Activated CD4-positive, alpha-beta T cell treated with anti-CD3 and anti-CD28 coated beads, Interleukin-2, Interleukin-6, amounts not matched to agents 100 ng/mL and 50 ng/mL, durations not matched to agents 16 hours and 8 hours (primary cell): ENCODE measurements around the gene SCYGR1.
"Not testable (repeated sequence)": the region's sequence is repeated elsewhere in the genome, so short reads cannot be mapped to it uniquely, and the experiment has no call there.

Experiments
- DNase-seq: peaks from one replicate; pipeline ENCODE4 v3.0.0-alpha.2; 2020

The SCYGR1 gene

DNA sequence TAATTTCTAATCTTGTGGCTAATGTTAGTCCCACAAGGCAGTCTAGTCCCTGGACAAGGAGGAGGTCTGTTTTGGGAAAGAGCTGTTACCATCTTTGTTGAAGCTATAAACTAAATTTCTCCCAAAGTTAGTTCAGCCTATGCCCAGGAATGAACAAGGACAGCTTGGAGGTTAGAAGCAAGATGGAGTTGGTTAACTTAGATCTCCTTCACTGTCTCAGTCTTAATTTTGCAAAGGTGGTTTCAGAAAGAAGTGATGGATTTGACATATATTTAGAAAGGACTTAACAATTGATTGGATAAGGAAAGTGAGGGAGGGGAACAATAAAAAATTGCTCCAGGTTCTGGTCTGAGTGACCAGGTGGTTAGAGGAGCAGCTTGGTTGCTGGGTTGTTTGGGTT is 14.6 kb upstream of the SCYGR1 start:
- DNase-seq, result no peak

GRCh38 chr2:227401550-227401949 is 13.8 kb upstream of the SCYGR1 start:
- DNase-seq, result no peak

GRCh38 chr2:227398684-227399670 is 11.2 kb upstream of the SCYGR1 start:
- DNase-seq, result no peak

GRCh38 chr2:227397562-227397961 is 9.8 kb upstream of the SCYGR1 start:
- no peak for DNase-seq

DNA sequence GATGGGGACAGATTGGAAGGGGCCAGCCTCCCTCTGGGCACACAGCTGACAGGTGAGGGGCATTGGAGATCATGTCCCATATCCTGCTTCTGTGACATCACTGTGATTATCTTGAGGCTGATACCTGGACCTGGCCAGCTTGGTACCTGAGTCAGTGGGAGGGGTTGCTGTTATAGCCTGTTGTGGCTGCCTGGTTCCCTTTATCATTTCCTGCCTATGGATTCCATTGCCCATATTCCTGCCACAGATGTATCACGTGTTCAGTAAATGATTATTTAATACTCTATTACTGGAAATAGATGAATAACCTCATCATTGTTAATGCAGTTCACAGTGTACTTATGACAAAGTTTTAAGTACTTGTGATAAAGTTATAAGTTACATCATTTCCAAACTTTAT is 7.8 kb upstream of the SCYGR1 start:
- DNase-seq, result no peak

GRCh38 chr2:227394401-227394800 is 6.7 kb upstream of the SCYGR1 start:
- DNase-seq, result no peak

GRCh38 chr2:227390468-227391256 is 2.9 kb upstream of the SCYGR1 start:
- DNase-seq, result no peak

DNA sequence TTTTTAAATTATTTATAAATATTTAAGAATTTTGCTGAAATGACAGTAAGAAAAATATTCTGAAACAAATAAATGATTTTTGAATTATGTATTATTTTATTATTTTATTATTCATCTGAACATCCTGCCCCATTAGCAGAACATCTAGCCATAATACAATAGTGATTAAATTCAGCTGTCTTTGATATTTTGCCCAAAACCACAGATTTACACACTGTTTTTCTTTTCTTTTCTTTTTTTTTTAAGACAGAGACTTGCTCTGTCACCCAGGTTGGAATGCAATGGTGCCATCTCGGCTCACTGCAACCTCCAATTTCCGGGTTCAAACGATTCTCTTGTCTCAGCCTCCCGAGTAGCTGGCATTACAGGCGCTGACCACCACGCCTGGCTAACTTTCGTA is 1.9 kb upstream of the SCYGR1 start:
- DNase-seq, result no peak

DNA sequence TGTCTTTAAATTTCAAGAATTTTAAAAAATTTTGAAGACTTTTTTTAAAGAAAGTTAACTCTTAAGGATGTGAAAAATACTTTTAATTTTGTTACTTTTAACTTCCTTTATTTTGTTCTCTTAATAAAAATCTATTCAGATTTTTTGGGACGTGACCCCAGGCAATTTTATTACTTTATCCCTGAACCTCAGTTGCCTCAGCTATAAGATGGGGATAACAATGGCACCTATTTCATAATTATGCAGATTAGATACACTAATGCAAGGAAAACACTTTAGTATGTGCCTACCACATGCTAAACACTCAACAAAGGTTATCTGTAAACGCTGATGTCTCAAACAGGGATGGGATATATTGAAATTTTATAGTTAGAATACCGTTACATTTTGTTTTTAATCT is 1.5 kb upstream of the SCYGR1 start:
- DNase-seq, result no peak

GRCh38 chr2:227388537-227389011 is 825 bp upstream of the SCYGR1 start:
- no peak for DNase-seq

DNA sequence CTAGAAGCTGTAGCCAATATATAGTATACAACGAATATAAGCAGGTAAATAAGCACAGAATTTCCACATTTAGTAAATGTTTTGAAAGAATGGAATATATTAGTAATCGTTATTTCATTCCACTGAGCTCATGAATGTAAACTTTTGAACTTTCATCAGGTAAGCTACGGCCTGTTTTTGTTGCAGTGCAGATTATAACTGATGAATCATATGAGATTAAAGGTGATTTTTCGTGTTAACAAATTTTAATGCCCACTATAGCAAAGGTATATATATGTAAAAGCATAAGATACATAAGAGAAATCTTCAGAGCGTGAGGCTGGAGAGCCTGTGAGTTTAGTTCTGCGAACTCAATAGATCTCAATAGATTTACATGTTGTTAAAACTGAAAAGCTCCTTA is 1.1 kb downstream of the SCYGR1 start:
- no peak for DNase-seq

DNA sequence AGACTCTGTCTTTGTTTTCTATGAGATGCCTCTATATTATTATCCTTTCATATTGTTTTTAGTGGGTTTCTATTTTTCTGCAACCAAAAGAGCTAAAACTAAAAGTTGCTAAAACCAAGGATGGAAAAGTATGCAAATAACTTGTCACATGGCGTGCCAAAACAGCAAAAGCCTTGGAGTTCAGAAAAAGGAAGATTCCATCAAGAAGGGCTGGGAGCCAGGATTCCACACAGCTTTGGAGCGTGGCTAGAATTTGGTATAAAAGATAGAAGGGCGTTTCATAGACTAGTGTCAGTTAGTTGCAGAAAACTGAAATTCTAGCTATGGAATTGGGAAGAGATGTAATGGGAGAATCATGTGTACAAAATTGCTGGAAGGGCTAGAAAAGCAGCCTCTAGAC is 4.1 kb downstream of the SCYGR1 start:
- no peak for DNase-seq

GRCh38 chr2:227382241-227382835 is 5.4 kb downstream of the SCYGR1 start:
- not testable (repeated sequence) for DNase-seq

DNA sequence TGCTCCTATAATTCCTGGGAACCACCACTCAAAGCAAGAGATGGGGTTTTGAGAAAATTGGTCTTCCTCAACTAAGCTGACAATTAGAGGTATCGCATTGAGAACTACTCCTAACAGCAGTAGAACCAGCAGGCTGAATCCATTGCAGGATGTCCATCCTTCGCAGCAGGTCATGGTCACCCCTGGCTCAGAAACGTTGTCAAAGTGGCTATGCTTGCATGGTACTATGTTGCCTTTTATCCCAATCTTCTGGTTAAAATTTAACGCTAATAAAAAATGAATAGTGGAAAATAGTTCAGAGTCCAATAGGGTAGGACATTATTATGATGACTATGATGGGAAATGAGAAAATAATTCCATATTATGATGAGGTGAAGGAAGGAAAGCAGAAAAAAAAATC is 8.7 kb downstream of the SCYGR1 start, which contains the start of gene TM4SF20:
Gene TM4SF20 (minus strand): TSS at position 212 of the 400 bp plus-strand sequence. CDS start 38 bp downstream, at position 174.
- no peak for DNase-seq

GRCh38 chr2:227378371-227378782 is 9.4 kb downstream of the SCYGR1 start:
- DNase-seq, result no peak

DNA sequence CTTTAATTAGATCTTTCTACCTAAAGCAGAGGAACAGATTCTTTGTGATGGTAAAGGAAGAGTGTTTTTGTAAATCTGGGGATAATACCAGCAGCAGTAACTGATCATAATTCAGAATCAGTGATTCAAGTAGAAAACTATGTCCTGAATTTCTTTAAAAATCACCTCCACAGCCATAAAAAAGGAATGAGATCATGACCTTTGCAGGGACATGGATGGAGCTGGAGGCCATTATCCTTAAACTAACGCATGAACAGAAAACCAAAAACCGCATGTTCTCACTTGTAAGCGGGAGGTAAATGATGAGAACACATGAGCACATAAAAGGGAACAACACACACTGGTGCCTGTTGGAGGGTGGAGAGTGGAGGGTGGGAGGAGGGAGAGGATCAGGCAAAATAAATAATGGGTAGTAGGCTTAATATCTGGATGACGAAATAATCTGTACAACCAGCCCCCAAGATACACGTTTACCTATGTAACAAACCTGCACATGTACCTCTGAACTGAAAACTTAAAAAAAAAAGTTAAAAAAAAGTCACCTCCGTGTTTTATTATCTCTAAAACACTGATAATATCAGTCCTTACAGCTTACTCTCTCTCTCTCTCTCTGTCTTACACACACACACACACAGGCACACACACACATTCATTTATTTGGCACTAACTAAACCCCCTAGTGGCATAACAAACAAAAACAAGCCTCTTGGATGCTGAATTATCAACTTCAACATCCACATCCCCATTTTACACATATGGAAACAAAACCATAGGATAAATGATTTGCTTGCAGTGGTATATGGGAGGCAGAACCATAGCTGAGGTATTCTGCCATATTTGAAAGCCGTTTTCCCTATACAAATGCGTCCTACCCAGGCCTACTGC is 10.0 kb downstream of the SCYGR1 start:
- DNase-seq, result no peak

GRCh38 chr2:227376656-227377396 is 10.9 kb downstream of the SCYGR1 start:
- DNase-seq, result no peak

GRCh38 chr2:227374158-227374557 is 13.6 kb downstream of the SCYGR1 start:
- DNase-seq, result peak; percentile 76

DNA sequence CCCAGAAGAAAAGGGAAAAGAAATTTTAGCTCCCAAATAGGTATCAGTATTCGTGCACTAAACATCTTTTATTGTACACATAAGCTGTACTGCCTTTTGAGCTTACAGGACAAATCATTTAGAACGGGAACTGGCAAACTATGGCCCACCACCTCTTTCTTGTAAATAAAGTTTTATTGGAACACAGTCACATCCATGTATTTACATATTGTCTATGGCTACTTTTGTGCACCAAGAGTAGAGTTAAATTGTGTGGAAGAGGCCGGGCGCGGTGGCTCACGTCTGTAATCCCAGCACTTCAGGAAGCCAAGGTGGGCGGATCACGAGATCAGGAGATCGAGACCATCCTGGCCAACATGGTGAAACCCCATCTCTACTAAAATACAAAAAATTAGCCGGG is 14.4 kb downstream of the SCYGR1 start:
- DNase-seq, result no peak

GRCh38 chr2:227370791-227371312 is 16.9 kb downstream of the SCYGR1 start:
- DNase-seq, result peak; percentile 17

- DNase-seq, result no peak
Measured at GRCh38 chr2:227370092-227370491, 17.7 kb downstream of the SCYGR1 start.
